ENCODE data around the gene CLSTN2. TPM values are rescaled to one million over a fixed set of nuclear protein-coding genes. Genes with fewer than 3 reads are reported as not detected.

The CLSTN2 gene
- total and polyA plus RNA-seq, 2 experiments from 2014 or later: 23.0 to 27.0 TPM

- WGBS (ENCODE audit: low lambda C conversion rate, missing lambda C conversion rate): 57% methylated on average over 5 of the region's 5 CpGs
- H3K4me1 ChIP-seq (ENCODE audit: insufficient read depth): peaks cover 9% of the 10 kb centered on the region
- H3K27ac ChIP-seq: peak overlapping the region; percentile 80
Measured at GRCh38 chr3:140449413-140450256, 514.6 kb downstream of the CLSTN2 start.

DNA sequence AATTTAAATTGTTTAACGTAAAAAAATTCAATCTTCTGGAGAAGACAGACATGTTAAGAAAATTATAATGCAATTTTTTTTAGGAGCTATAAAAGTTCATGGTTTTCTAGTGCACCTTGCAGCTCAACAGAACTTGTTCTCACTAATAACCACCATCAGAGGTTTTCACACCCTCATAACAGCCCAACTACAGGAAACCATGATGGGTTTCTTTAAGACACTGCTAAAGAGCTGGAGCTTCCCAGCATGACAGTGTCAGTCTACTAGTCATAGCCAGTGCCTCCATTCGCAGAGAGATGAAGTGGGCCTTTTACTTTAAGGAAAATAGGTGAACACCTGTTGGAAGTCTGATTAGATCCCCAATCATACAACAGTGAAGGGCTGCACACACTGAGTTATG is 518.8 kb downstream of the CLSTN2 start:
- WGBS (ENCODE audit: low lambda C conversion rate, missing lambda C conversion rate): 97% methylated on average over 2 of the region's 2 CpGs
- TF ChIP-seq EZH2 (IDR thresholded peaks at IDR 0.05; ENCODE audit: borderline replicate concordance) (no peak), CTCF (IDR thresholded peaks at IDR 0.05; ENCODE audit: poor library complexity) (no peak), EZH2phosphoT487 (IDR thresholded peaks at IDR 0.05; ENCODE audit: low read depth, severe bottlenecking, unreplicated experiment) (no peak)
- Histone ChIP-seq H3K4me2 (no peak overlapping the region), H3K27me3 (no peaks in the 10 kb centered on the region), H4K20me1 (ENCODE audit: insufficient read depth, poor library complexity, severe bottlenecking) (no peaks in the 10 kb centered on the region), H3K9me2 (replicated peaks; ENCODE audit: insufficient read depth) (no peaks in the 10 kb centered on the region), H3K79me2 (no peaks in the 10 kb centered on the region), H3K4me1 (ENCODE audit: insufficient read depth) (peaks cover 6% of the 10 kb centered on the region), H3K4me3 (no peak overlapping the region), H3K9me3 (ENCODE audit: low read depth) (no peaks in the 10 kb centered on the region), H2AFZ (no peak overlapping the region), H3K36me3 (replicated peaks; ENCODE audit: insufficient read depth, low read depth) (no peaks in the 10 kb centered on the region), H3K27ac (no peak overlapping the region)
- DNase-seq (ENCODE audit: low spot score): no peak

More at GRCh38 chr3:140449413-140450256, 514.6 kb downstream of the CLSTN2 start:
- Histone ChIP-seq H2AFZ (no peak overlapping the region), H3K79me2 (no peaks in the 10 kb centered on the region), H3K4me3 (no peak overlapping the region), H4K20me1 (ENCODE audit: insufficient read depth, poor library complexity, severe bottlenecking) (no peaks in the 10 kb centered on the region), H3K9me2 (replicated peaks; ENCODE audit: insufficient read depth) (no peaks in the 10 kb centered on the region), H3K4me2 (no peak overlapping the region), H3K9me3 (ENCODE audit: low read depth) (no peaks in the 10 kb centered on the region), H3K27me3 (no peaks in the 10 kb centered on the region), H3K36me3 (replicated peaks; ENCODE audit: insufficient read depth, low read depth) (no peaks in the 10 kb centered on the region)
- TF ChIP-seq CTCF (IDR thresholded peaks at IDR 0.05; ENCODE audit: poor library complexity): no peak
- no peak for TF ChIP-seq EZH2phosphoT487 (IDR thresholded peaks at IDR 0.05; ENCODE audit: low read depth, severe bottlenecking, unreplicated experiment)
- no peak for TF ChIP-seq EZH2 (IDR thresholded peaks at IDR 0.05; ENCODE audit: borderline replicate concordance)
- peak; percentile 31 for DNase-seq (ENCODE audit: low spot score)

GRCh38 chr3:140455521-140456214 is 520.7 kb downstream of the CLSTN2 start:
- H2AFZ ChIP-seq: no peak overlapping the region
- H3K36me3 ChIP-seq (replicated peaks; ENCODE audit: insufficient read depth, low read depth): no peaks in the 10 kb centered on the region
- no peaks in the 10 kb centered on the region for H3K27me3 ChIP-seq
- no peaks in the 10 kb centered on the region for H3K79me2 ChIP-seq
- no peaks in the 10 kb centered on the region for H3K4me1 ChIP-seq (ENCODE audit: insufficient read depth)
- TF ChIP-seq EZH2phosphoT487 (IDR thresholded peaks at IDR 0.05; ENCODE audit: low read depth, severe bottlenecking, unreplicated experiment) (no peak), CTCF (IDR thresholded peaks at IDR 0.05; ENCODE audit: poor library complexity) (no peak), EZH2 (IDR thresholded peaks at IDR 0.05; ENCODE audit: borderline replicate concordance) (no peak)
- 76% methylated on average over 5 of the region's 5 CpGs for WGBS (ENCODE audit: low lambda C conversion rate, missing lambda C conversion rate)
- no peaks in the 10 kb centered on the region for H3K9me3 ChIP-seq (ENCODE audit: low read depth)
- no peak overlapping the region for H3K27ac ChIP-seq
- no peak for DNase-seq (ENCODE audit: low spot score)
- H3K4me2 ChIP-seq: no peak overlapping the region
- H4K20me1 ChIP-seq (ENCODE audit: insufficient read depth, poor library complexity, severe bottlenecking): no peaks in the 10 kb centered on the region
- no peaks in the 10 kb centered on the region for H3K9me2 ChIP-seq (replicated peaks; ENCODE audit: insufficient read depth)
- H3K4me3 ChIP-seq: no peak overlapping the region

Measured in hepatocyte (in vitro differentiated cells).